GM19099 (cell line): ENCODE data around the gene KCNC1.

Source experiments
- POLR2A ChIP-seq: IDR thresholded peaks from 3 replicates; pipeline ENCODE4 v1.6.1; 2011; ENCODE audit warnings: low read depth; ENCODE audit not compliant: insufficient read length; ENCODE audit errors: extremely low read depth

Gene KCNC1

GRCh38 chr11:17796154-17796553 lies 61.6 kb downstream of the KCNC1 start:
- TF ChIP-seq POLR2A, result no peak

- no peak for TF ChIP-seq POLR2A
Measured at GRCh38 chr11:17798253-17798652, 63.7 kb downstream of the KCNC1 start.

GRCh38 chr11:17798716-17799115 lies 64.1 kb downstream of the KCNC1 start:
- no peak for TF ChIP-seq POLR2A

- no peak for TF ChIP-seq POLR2A
Measured at GRCh38 chr11:17799147-17799546, 64.6 kb downstream of the KCNC1 start.

GRCh38 chr11:17801166-17801565 lies 66.6 kb downstream of the KCNC1 start:
- no peak for TF ChIP-seq POLR2A

GRCh38 chr11:17802491-17802890 lies 67.9 kb downstream of the KCNC1 start:
- TF ChIP-seq POLR2A, result no peak

GRCh38 chr11:17803754-17804334 lies 69.3 kb downstream of the KCNC1 start:
- no peak for TF ChIP-seq POLR2A

- TF ChIP-seq POLR2A, result no peak
Measured at GRCh38 chr11:17805043-17805442, 70.5 kb downstream of the KCNC1 start.

- no peak for TF ChIP-seq POLR2A
Measured at GRCh38 chr11:17805873-17806272, 71.3 kb downstream of the KCNC1 start.

- TF ChIP-seq POLR2A, result no peak
Measured at GRCh38 chr11:17807034-17807433, 72.5 kb downstream of the KCNC1 start.

GRCh38 chr11:17810041-17810440 lies 75.5 kb downstream of the KCNC1 start:
- no peak for TF ChIP-seq POLR2A

GRCh38 chr11:17810746-17811145 lies 76.2 kb downstream of the KCNC1 start:
- no peak for TF ChIP-seq POLR2A

GRCh38 chr11:17811352-17811751 lies 76.8 kb downstream of the KCNC1 start:
- TF ChIP-seq POLR2A, result no peak

GRCh38 chr11:17812091-17812864 lies 77.7 kb downstream of the KCNC1 start:
- no peak for TF ChIP-seq POLR2A

GRCh38 chr11:17812865-17813187 lies 78.2 kb downstream of the KCNC1 start:
- TF ChIP-seq POLR2A, result no peak

GRCh38 chr11:17813391-17814059 lies 78.9 kb downstream of the KCNC1 start:
- no peak for TF ChIP-seq POLR2A

- no peak for TF ChIP-seq POLR2A
Measured at GRCh38 chr11:17814546-17814945, 80.0 kb downstream of the KCNC1 start.
